Measurements from ENCODE around the gene CDK5RAP2. TPM values are rescaled to one million over a fixed set of nuclear protein-coding genes. Genes with fewer than 3 reads are reported as not detected.

The CDK5RAP2 gene
- total RNA-seq, 1 donor from 2014 or later, result 33.6 TPM

DNA sequence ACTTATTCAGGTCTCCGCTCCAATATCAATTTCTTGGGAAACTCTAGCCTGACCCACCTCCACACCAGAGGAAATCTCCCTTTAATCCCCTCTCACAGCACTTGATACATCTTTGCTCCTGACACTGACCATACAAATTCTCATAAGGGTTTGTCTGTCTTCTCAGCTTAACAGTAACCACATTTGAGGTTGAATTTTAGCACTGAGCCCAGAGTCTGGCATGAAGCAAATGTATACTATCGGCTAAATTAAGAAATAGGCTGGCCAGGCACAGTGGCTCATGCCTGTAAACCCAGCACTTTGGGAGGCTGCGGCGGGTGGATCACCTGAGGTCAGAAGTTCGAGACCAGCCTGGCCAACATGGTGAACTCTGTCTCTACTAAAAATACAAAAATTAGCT lies 9.7 kb downstream of the CDK5RAP2 start:
- peak overlapping the region; percentile 66 to 72 for H3K27ac ChIP-seq
- intact Hi-C loops (cut with DNase I), result loop anchor here (10.0 kb wide), 1 partner anchor 615 kb away; no protein-coding TSS in a partner anchor

DNA sequence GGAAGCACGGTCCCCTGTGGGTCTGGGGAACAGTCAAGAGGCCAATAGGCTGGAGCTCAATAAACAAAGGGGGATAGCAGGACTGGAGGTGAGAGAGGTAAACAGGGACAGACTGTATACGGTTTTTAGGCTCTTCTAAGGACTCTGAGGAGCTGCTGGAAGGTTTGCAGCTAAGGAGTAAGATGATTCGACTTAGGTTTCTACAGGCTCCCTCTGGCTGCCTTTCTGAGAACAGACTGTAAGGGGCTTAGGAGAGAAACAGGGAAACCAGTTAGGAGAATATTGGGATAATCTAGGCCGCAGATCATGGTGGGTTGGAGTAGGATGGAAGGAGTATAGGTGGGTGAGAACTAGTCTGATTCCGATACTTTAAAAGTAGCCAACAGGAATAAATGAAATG lies 10.4 kb downstream of the CDK5RAP2 start:
- intact Hi-C loops (cut with DNase I), result no loop called here
- DNase-seq (ENCODE audit: low spot score in 2 of 2), result no peak
- TF ChIP-seq, protein P1, sequence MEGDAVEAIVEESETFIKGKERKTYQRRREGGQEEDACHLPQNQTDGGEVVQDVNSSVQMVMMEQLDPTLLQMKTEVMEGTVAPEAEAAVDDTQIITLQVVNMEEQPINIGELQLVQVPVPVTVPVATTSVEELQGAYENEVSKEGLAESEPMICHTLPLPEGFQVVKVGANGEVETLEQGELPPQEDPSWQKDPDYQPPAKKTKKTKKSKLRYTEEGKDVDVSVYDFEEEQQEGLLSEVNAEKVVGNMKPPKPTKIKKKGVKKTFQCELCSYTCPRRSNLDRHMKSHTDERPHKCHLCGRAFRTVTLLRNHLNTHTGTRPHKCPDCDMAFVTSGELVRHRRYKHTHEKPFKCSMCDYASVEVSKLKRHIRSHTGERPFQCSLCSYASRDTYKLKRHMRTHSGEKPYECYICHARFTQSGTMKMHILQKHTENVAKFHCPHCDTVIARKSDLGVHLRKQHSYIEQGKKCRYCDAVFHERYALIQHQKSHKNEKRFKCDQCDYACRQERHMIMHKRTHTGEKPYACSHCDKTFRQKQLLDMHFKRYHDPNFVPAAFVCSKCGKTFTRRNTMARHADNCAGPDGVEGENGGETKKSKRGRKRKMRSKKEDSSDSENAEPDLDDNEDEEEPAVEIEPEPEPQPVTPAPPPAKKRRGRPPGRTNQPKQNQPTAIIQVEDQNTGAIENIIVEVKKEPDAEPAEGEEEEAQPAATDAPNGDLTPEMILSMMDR (IDR thresholded peaks at IDR 0.05), result no peak
- Histone ChIP-seq H3K4me1 (peaks cover 7 to 17% of the 10 kb centered on the region in 2 donors), H3K27ac (peak overlapping the region; percentile 66 to 72), H3K36me3 (peaks cover 25 to 40% of the 10 kb centered on the region in 2 donors), H3K4me3 (no peak overlapping the region), H3K27me3 (no peaks in the 10 kb centered on the region), H3K9me3 (no peaks in the 10 kb centered on the region)

More for the DNA sequence above, 9.7 kb downstream of the CDK5RAP2 start:
- H3K4me3 ChIP-seq, result no peak overlapping the region
- H3K36me3 ChIP-seq, result peaks cover 23 to 40% of the 10 kb centered on the region in 2 donors
- TF ChIP-seq, protein P1 (IDR thresholded peaks at IDR 0.05), result no peak
- peaks cover 7 to 17% of the 10 kb centered on the region in 2 donors for H3K4me1 ChIP-seq
- no peak for DNase-seq (ENCODE audit: low spot score in 2 of 2)
- no peaks in the 10 kb centered on the region for H3K27me3 ChIP-seq
- no peaks in the 10 kb centered on the region for H3K9me3 ChIP-seq

DNA sequence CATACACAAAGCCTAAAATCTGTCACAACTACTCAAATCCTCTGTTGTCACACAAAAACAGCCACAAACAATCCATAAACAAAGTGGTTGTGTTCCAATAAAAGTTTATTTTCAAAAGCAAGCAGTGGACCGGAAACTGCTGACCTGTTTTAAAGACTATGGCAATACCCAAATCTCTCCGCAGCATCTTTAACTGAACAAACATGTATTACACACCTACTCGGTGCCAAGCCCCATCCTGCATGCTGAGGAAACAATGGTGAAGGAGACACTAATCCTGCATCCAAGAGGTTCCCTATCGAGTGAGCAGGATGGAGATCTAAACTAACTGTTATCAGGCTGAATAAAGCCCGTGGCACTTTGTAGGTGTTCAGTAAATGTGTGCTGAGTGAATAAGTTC lies 11.2 kb downstream of the CDK5RAP2 start:
- DNase-seq (ENCODE audit: low spot score in 2 of 2), result no peak
- no peak overlapping the region for H3K27ac ChIP-seq
- intact Hi-C loops (cut with DNase I), result no loop called here
- no peaks in the 10 kb centered on the region for H3K9me3 ChIP-seq
- H3K27me3 ChIP-seq, result no peaks in the 10 kb centered on the region
- H3K4me3 ChIP-seq, result no peak overlapping the region
- H3K36me3 ChIP-seq, result peaks cover 28 to 43% of the 10 kb centered on the region in 2 donors
- peaks cover 7 to 17% of the 10 kb centered on the region in 2 donors for H3K4me1 ChIP-seq
- TF ChIP-seq, protein P1 (IDR thresholded peaks at IDR 0.05), result no peak

DNA sequence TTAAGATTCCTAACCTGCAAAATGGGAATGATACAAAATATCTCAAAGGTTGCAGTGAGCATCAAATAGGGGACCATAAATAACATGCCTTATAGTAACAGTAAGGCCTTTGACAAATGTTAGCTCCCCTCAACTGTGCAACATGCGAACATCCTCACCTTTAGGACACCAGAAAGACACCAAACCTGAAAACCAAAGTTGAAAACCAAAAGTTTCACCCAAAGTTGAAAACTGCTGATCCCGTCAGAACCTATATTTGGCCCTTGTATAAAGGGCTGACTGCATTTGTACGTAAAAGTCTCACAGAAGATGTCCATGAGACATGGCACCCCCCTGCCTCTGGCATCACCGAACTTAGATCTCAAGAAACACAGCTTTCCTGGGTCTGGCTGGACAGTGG lies 12.1 kb downstream of the CDK5RAP2 start:
- intact Hi-C loops (cut with DNase I), result no loop called here
- no peaks in the 10 kb centered on the region for H3K9me3 ChIP-seq
- no peak for DNase-seq (ENCODE audit: low spot score in 2 of 2)
- TF ChIP-seq, protein P1 (IDR thresholded peaks at IDR 0.05), result no peak
- no peaks in the 10 kb centered on the region for H3K27me3 ChIP-seq
- H3K36me3 ChIP-seq, result peaks cover 34 to 47% of the 10 kb centered on the region in 2 donors
- peaks cover 7 to 17% of the 10 kb centered on the region in 2 donors for H3K4me1 ChIP-seq
- H3K27ac ChIP-seq, result no peak overlapping the region
- no peak overlapping the region for H3K4me3 ChIP-seq

DNA sequence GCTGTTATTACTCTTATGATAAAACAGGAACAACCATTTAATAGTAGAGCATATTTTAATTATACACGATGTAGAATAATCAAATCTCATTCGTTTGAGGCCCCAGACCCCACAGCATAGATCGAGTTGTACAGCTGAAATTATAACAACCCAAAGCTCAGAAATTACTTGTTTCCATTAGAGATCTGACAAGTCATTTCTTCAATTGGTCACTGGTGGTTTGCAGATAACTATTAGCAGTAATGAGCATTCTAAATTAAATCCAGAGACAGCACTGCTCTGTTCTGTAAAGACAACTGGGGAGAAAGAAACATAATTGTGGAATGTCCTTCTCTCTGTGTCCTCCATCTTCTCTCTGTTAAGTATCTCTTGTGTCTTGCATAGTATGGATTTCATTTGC lies 12.9 kb downstream of the CDK5RAP2 start:
- H3K27ac ChIP-seq, result no peak overlapping the region

More for the DNA sequence above, 12.9 kb downstream of the CDK5RAP2 start:
- TF ChIP-seq, protein P1 (IDR thresholded peaks at IDR 0.05), result no peak
- intact Hi-C loops (cut with DNase I), result no loop called here
- Histone ChIP-seq H3K36me3 (peaks cover 36 to 47% of the 10 kb centered on the region in 2 donors), H3K9me3 (no peaks in the 10 kb centered on the region), H3K4me3 (no peak overlapping the region), H3K4me1 (peaks cover 7 to 17% of the 10 kb centered on the region in 2 donors), H3K27me3 (no peaks in the 10 kb centered on the region)
- DNase-seq (ENCODE audit: low spot score in 2 of 2), result no peak

Data from ascending aorta (tissue), 2 donors.